Panc1 (cell line): ENCODE results near the gene FIZ1. TPM values are rescaled to one million over a fixed set of nuclear protein-coding genes. Genes with fewer than 3 reads are reported as not detected.

Experiments used
- ATAC-seq: fragments of 200-7000 bp; cut with Tn5 transposase; 2 replicates; pipeline ENCODE4 v1.9.1; 2020; ENCODE audit warnings: mild to moderate bottlenecking, moderate library complexity
- BruUV-seq: library from RNA; stranded (reverse); fragments of 400-500 nt; replicated peaks from 2 replicates; lab custom pipeline; 2021; lab: Mats Ljungman, UMichigan
- CTCF ChIA-PET: fragments of 300-600 bp; sonication (Branson Sonifier 250); formaldehyde crosslinking; loops from one replicate; lab custom pipeline; 2022; ENCODE audit warnings: antibody characterized with exemption; lab: Charles Lee
- POLR2A ChIA-PET: fragments of 300-600 bp; sonication (Branson Sonifier 250); formaldehyde crosslinking; loops from one replicate; lab custom pipeline; 2022; ENCODE audit warnings: antibody characterized with exemption; lab: Charles Lee
- DNase-seq: peaks from one replicate; pipeline ENCODE4 v3.0.0-alpha.2; 2010; ENCODE audit warnings: low read depth, low spot score
- H3K27ac ChIP-seq: 2 replicates; pipeline ENCODE4 v1.5.1; 2011; ENCODE audit warnings: mild to moderate bottlenecking, low read length, inconsistent platforms
- H3K27me3 ChIP-seq: fragments of 200-500 bp; sonication (Bioruptor generic); 2 replicates; pipeline ENCODE4 v1.6.0; 2014; ENCODE audit warnings: low read length, inconsistent platforms; ENCODE audit not compliant: control insufficient read depth, insufficient read depth
- H3K36me3 ChIP-seq: fragments of 200-500 bp; sonication (Bioruptor generic); 2 replicates; pipeline ENCODE4 v1.5.1; 2014; ENCODE audit warnings: inconsistent platforms, mild to moderate bottlenecking, low read length, moderate library complexity; ENCODE audit not compliant: control insufficient read depth, insufficient read depth
- H3K4me1 ChIP-seq: 2 replicates; pipeline ENCODE4 v1.5.1; 2011; ENCODE audit warnings: inconsistent platforms, mild to moderate bottlenecking, low read length, moderate library complexity; ENCODE audit not compliant: control insufficient read depth, insufficient read depth
- H3K4me3 ChIP-seq, 2 experiments: 2 replicates each; pipeline ENCODE4 v1.5.1; 2011 to 2012; ENCODE audit warnings: low read depth in 2 of 2, low read length in 2 of 2, mild to moderate bottlenecking in 2 of 2, inconsistent platforms in 1 of 2, moderate library complexity in 1 of 2
- H3K9me3 ChIP-seq: fragments of 200-500 bp; sonication (Bioruptor generic); 2 replicates; pipeline ENCODE4 v1.5.1; 2014; ENCODE audit warnings: low read depth, mild to moderate bottlenecking, inconsistent platforms, low read length, moderate library complexity; ENCODE audit not compliant: control insufficient read depth, insufficient read depth
- CTCF ChIP-seq: fragments of 450-650 bp; IDR thresholded peaks from 2 replicates; pipeline ENCODE4 v1.5.1; 2017; ENCODE audit warnings: mild to moderate bottlenecking
- POLR2AphosphoS5 ChIP-seq: IDR thresholded peaks from 2 replicates; pipeline ENCODE4 v1.6.1; 2012; ENCODE audit warnings: mild to moderate bottlenecking, low read depth, low read length, moderate library complexity
- SIN3A ChIP-seq: IDR thresholded peaks from 2 replicates; pipeline ENCODE4 v1.6.1; 2012; ENCODE audit warnings: low read depth, mild to moderate bottlenecking, low read length, moderate library complexity, borderline replicate concordance; ENCODE audit not compliant: insufficient read depth
- TCF7L2 ChIP-seq: IDR thresholded peaks from 2 replicates; pipeline ENCODE4 v1.6.1; 2011; ENCODE audit warnings: mild to moderate bottlenecking, low read depth, low read length, inconsistent platforms
- in situ Hi-C: cut with HindIII; loops from 2 replicates; pipeline ENCODE4 v1.10.0; 2016; ENCODE audit warnings: low sequenced_read_pairs, low pct_unique_long_range_greater_than_20kb
- intact Hi-C: fragments of 100-400 bp; cut with micrococcal nuclease; formaldehyde crosslinking; loops from one replicate; pipeline ENCODE4 v1.10.0; 2022; ENCODE audit not compliant: unreplicated experiment
- total RNA-seq: library from RNA; stranded (reverse); gene quantifications from one replicate; pipeline ENCODE4 v1.2.1, GENCODE V29; 2021; ENCODE audit not compliant: unreplicated experiment
- TF ChIP-seq, protein P1 (sequence below), 2 experiments: IDR thresholded peaks; 2 replicates each; pipeline ENCODE4 v1.6.1; 2011 to 2012; ENCODE audit warnings: low read depth in 2 of 2, control low read depth in 1 of 2, low read length in 1 of 2, mild to moderate bottlenecking in 1 of 2, moderate library complexity in 1 of 2; ENCODE audit not compliant: insufficient read depth in 1 of 2

FIZ1 gene
- total RNA-seq, 1 experiment from 2014 or later, result 28.5 TPM

GRCh38 chr19:55603115-55603514, 3.8 kb upstream of the FIZ1 start:
- ChIA-PET CTCF (no interaction called here), POLR2A (no interaction called here)
- H3K9me3 ChIP-seq, result no peaks in the 10 kb centered on the region
- no peaks in the 10 kb centered on the region for H3K27me3 ChIP-seq
- TF ChIP-seq TCF7L2 (no peak), CTCF (no peak), SIN3A (no peak), POLR2AphosphoS5 (no peak)
- TF ChIP-seq, protein P1, sequence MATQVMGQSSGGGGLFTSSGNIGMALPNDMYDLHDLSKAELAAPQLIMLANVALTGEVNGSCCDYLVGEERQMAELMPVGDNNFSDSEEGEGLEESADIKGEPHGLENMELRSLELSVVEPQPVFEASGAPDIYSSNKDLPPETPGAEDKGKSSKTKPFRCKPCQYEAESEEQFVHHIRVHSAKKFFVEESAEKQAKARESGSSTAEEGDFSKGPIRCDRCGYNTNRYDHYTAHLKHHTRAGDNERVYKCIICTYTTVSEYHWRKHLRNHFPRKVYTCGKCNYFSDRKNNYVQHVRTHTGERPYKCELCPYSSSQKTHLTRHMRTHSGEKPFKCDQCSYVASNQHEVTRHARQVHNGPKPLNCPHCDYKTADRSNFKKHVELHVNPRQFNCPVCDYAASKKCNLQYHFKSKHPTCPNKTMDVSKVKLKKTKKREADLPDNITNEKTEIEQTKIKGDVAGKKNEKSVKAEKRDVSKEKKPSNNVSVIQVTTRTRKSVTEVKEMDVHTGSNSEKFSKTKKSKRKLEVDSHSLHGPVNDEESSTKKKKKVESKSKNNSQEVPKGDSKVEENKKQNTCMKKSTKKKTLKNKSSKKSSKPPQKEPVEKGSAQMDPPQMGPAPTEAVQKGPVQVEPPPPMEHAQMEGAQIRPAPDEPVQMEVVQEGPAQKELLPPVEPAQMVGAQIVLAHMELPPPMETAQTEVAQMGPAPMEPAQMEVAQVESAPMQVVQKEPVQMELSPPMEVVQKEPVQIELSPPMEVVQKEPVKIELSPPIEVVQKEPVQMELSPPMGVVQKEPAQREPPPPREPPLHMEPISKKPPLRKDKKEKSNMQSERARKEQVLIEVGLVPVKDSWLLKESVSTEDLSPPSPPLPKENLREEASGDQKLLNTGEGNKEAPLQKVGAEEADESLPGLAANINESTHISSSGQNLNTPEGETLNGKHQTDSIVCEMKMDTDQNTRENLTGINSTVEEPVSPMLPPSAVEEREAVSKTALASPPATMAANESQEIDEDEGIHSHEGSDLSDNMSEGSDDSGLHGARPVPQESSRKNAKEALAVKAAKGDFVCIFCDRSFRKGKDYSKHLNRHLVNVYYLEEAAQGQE (IDR thresholded peaks at IDR 0.05; ENCODE audit: insufficient read depth in 1 of 2, low read depth in 2 of 2, low read length in 1 of 2), result no peak
- H3K27ac ChIP-seq, result peak overlapping the region; percentile 51
- no peaks in the 10 kb centered on the region for H3K36me3 ChIP-seq
- H3K4me1 ChIP-seq, result peaks cover 21% of the 10 kb centered on the region
- no peak for DNase-seq
- no TSS peak for BruUV-seq
- in situ Hi-C loops, result no loop called here
- intact Hi-C loops, result no loop called here
- no peak overlapping the region for H3K4me3 ChIP-seq
- no peak for ATAC-seq

- DNase-seq, result no peak
- H3K9me3 ChIP-seq, result no peaks in the 10 kb centered on the region
- CTCF ChIA-PET, result no interaction called here
- intact Hi-C loops, result no loop called here
- TF ChIP-seq, protein P1 (IDR thresholded peaks at IDR 0.05; ENCODE audit: insufficient read depth in 1 of 2, low read depth in 2 of 2, low read length in 1 of 2), result no peak
- no TSS peak for BruUV-seq
- peaks cover 21% of the 10 kb centered on the region for H3K4me1 ChIP-seq
- no peak overlapping the region for H3K27ac ChIP-seq
- H3K4me3 ChIP-seq, result no peak overlapping the region
- ATAC-seq, result no peak
- in situ Hi-C loops, result no loop called here
- no peaks in the 10 kb centered on the region for H3K36me3 ChIP-seq
- H3K27me3 ChIP-seq, result no peaks in the 10 kb centered on the region
- POLR2A ChIA-PET, result no interaction called here
Observed at GRCh38 chr19:55602104-55603001, 3.0 kb upstream of the FIZ1 start.
